ENCODE data around the gene CMSS1. TPM values are rescaled to one million over a fixed set of nuclear protein-coding genes. Genes with fewer than 3 reads are reported as not detected.

CMSS1 gene
- total RNA-seq, 1 experiment from 2014 or later = 117 TPM

DNA sequence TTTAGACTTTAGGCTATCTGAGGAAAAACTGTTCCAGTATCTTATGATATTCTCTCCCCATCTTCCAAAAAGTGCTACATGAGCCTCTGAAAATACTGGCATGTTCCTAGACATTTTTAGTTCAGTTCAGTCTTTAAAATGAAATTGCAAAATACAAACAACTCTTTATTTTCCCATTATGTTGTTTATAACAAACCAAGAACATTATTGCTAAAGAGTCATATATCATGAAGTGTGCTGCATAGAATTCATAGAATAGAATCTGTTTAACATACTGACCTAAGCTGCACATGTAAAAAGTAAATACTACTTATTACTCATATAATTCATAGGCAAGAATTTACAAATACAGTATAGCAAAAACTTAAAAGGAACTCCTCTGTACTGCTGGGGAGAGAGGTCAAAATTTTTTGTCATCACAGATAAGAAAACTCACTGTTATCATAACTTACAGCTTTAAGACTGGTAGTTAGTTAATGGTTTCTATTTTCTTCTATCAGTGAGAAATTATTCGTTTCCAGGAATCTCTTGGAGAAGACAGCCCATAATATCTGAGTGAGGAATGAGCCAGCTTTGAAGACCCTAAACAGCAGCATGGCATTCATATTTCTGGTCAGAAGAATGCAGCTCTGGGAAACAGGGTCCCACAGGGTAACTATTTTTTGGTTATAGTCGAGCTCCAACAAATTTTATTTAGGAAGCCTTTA lies 264.5 kb downstream of the CMSS1 start:
- Mint-ChIP-seq H3K4me3 (ENCODE audit: unreplicated experiment) (no peak overlapping the region), H3K4me1 (ENCODE audit: insufficient read depth, unreplicated experiment) (no peaks in the 10 kb centered on the region), H3K9me3 (ENCODE audit: unreplicated experiment) (no peaks in the 10 kb centered on the region), H3K27me3 (ENCODE audit: insufficient read depth, unreplicated experiment) (no peaks in the 10 kb centered on the region), H3K36me3 (ENCODE audit: insufficient read depth, unreplicated experiment) (peaks cover 10% of the 10 kb centered on the region), H3K27ac (ENCODE audit: low read depth, unreplicated experiment) (no peak overlapping the region)
- intact Hi-C loops (cut with micrococcal nuclease) = no loop called here
- POLR2A ChIA-PET = no interaction called here
- no peak for DNase-seq (ENCODE audit: unreplicated experiment)
- CTCF ChIA-PET = interaction anchor here (0.8 to 1.7 kb wide), 3 partner anchors 13 to 47 kb away, joined by 3 to 4 read pairs (median 3); no protein-coding TSS in a partner anchor
- TF ChIP-seq, protein P1, sequence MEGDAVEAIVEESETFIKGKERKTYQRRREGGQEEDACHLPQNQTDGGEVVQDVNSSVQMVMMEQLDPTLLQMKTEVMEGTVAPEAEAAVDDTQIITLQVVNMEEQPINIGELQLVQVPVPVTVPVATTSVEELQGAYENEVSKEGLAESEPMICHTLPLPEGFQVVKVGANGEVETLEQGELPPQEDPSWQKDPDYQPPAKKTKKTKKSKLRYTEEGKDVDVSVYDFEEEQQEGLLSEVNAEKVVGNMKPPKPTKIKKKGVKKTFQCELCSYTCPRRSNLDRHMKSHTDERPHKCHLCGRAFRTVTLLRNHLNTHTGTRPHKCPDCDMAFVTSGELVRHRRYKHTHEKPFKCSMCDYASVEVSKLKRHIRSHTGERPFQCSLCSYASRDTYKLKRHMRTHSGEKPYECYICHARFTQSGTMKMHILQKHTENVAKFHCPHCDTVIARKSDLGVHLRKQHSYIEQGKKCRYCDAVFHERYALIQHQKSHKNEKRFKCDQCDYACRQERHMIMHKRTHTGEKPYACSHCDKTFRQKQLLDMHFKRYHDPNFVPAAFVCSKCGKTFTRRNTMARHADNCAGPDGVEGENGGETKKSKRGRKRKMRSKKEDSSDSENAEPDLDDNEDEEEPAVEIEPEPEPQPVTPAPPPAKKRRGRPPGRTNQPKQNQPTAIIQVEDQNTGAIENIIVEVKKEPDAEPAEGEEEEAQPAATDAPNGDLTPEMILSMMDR (IDR thresholded peaks at IDR 0.05; ENCODE audit: unreplicated experiment) = no peak
- BruUV-seq (replicated peaks) = no TSS peak

DNA sequence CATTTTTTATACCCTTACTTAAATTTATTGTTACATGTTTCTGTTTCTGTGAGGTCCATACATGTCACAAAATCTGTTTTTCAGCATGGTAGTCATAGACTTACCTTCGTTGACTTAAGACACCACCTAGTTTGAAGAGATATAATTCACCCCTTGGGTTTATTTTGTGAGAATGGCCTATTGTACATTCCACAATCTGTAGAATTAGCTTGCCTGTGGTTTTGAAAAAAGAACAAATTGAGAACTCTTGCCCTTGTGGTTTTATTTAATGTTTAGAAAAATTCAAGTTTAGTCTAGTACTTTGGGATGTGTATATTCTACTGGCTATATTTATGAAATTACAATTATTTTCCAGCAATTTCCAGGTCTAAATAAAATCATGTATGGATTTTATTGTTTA lies 265.1 kb downstream of the CMSS1 start:
- BruUV-seq (replicated peaks) = no TSS peak
- peaks cover 10% of the 10 kb centered on the region for H3K36me3 Mint-ChIP-seq (ENCODE audit: insufficient read depth, unreplicated experiment)
- no peak overlapping the region for H3K4me3 Mint-ChIP-seq (ENCODE audit: unreplicated experiment)
- intact Hi-C loops (cut with micrococcal nuclease) = no loop called here
- no peaks in the 10 kb centered on the region for H3K9me3 Mint-ChIP-seq (ENCODE audit: unreplicated experiment)
- no peak overlapping the region for H3K27ac Mint-ChIP-seq (ENCODE audit: low read depth, unreplicated experiment)
- CTCF ChIA-PET = interaction anchor here (0.8 to 1.7 kb wide), 3 partner anchors 14 to 47 kb away, joined by 3 to 4 read pairs (median 3); no protein-coding TSS in a partner anchor
- TF ChIP-seq, protein P1 (IDR thresholded peaks at IDR 0.05; ENCODE audit: unreplicated experiment) = no peak
- no peaks in the 10 kb centered on the region for H3K4me1 Mint-ChIP-seq (ENCODE audit: insufficient read depth, unreplicated experiment)
- POLR2A ChIA-PET = interaction anchor here (0.7 kb wide), 1 partner anchor 198 kb away, joined by 3 read pairs; no protein-coding TSS in a partner anchor
- H3K27me3 Mint-ChIP-seq (ENCODE audit: insufficient read depth, unreplicated experiment) = no peaks in the 10 kb centered on the region
- DNase-seq (ENCODE audit: unreplicated experiment) = no peak

DNA sequence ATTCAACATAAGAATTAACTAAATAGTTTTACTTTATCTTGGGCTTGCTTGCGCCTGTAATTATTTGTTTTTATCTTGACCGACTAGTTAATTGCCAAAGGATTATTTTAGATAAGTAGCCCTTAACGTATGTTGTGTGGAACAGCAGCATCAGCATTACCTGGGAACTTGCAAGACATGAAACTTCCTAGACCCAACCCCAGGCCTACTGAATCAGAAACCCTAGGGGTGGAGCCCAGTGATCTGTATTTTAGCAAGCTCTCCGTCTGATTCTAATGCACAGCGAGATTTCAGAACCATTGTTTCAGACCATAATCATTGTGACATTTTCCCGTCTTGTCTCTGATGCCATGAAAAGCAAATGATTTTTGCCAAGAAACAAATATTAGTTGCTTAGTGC lies 265.5 kb downstream of the CMSS1 start:
- H3K27ac Mint-ChIP-seq (ENCODE audit: low read depth, unreplicated experiment) = no peak overlapping the region
- no peaks in the 10 kb centered on the region for H3K27me3 Mint-ChIP-seq (ENCODE audit: insufficient read depth, unreplicated experiment)
- H3K9me3 Mint-ChIP-seq (ENCODE audit: unreplicated experiment) = no peaks in the 10 kb centered on the region
- intact Hi-C loops (cut with micrococcal nuclease) = no loop called here
- BruUV-seq (replicated peaks) = no TSS peak
- CTCF ChIA-PET = interaction anchor here (0.6 kb wide), 1 partner anchor 260 kb away, joined by 4 read pairs; no protein-coding TSS in a partner anchor
- H3K4me1 Mint-ChIP-seq (ENCODE audit: insufficient read depth, unreplicated experiment) = no peaks in the 10 kb centered on the region
- TF ChIP-seq, protein P1 (IDR thresholded peaks at IDR 0.05; ENCODE audit: unreplicated experiment) = no peak
- H3K36me3 Mint-ChIP-seq (ENCODE audit: insufficient read depth, unreplicated experiment) = peaks cover 10% of the 10 kb centered on the region
- no peak overlapping the region for H3K4me3 Mint-ChIP-seq (ENCODE audit: unreplicated experiment)
- DNase-seq (ENCODE audit: unreplicated experiment) = no peak
- POLR2A ChIA-PET = interaction anchor here (0.7 kb wide), 1 partner anchor 197 kb away, joined by 3 read pairs; no protein-coding TSS in a partner anchor

DNA sequence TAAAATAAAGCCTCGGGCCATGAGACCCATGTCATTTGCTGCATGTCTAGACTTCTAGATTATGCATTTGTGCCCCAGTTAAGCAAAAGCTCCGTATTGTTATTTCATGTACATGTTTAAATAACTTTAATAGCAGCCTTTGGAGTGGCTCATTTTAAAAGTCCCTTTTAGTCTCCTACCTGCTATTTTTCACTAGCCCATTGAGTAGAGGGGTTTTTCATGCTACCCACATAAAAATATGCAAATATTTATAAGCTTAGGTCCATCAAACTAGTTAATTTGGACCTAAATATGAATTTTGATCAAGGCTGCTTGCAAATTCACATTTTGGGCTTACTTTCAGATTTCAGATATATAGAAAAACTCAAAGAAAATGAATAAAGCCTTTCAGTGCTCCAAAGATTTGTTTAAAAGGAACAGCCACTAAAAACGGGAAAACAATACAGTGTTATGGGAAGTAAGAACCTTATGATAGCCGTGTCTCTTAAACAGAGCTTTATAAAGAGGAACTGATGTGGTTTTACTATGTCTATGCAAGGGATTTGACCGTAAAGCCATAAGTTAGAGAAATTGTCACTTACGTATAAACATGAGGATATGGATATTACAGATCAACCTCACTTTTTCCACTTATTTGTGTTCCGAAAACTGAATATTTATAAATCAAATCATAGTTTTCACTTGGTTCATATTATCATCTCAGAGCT lies 266.6 kb downstream of the CMSS1 start:
- TF ChIP-seq, protein P1 (IDR thresholded peaks at IDR 0.05; ENCODE audit: unreplicated experiment) = no peak
- CTCF ChIA-PET = interaction anchor here (0.7 to 3.2 kb wide), 3 partner anchors 14 to 290 kb away, joined by 3 to 14 read pairs (median 3); no protein-coding TSS in a partner anchor

More for the DNA sequence above, 266.6 kb downstream of the CMSS1 start:
- H3K4me1 Mint-ChIP-seq (ENCODE audit: insufficient read depth, unreplicated experiment) = peaks cover 9% of the 10 kb centered on the region
- H3K9me3 Mint-ChIP-seq (ENCODE audit: unreplicated experiment) = no peaks in the 10 kb centered on the region
- intact Hi-C loops (cut with micrococcal nuclease) = no loop called here
- no TSS peak for BruUV-seq (replicated peaks)
- peaks cover 10% of the 10 kb centered on the region for H3K36me3 Mint-ChIP-seq (ENCODE audit: insufficient read depth, unreplicated experiment)
- H3K27ac Mint-ChIP-seq (ENCODE audit: low read depth, unreplicated experiment) = no peak overlapping the region
- DNase-seq (ENCODE audit: unreplicated experiment) = no peak
- POLR2A ChIA-PET = no interaction called here
- no peak overlapping the region for H3K4me3 Mint-ChIP-seq (ENCODE audit: unreplicated experiment)
- no peaks in the 10 kb centered on the region for H3K27me3 Mint-ChIP-seq (ENCODE audit: insufficient read depth, unreplicated experiment)

All from MCF 10A (cell line).